Gastroesophageal sphincter (tissue), 3 donors: ENCODE results near the gene KRTAP5-3.

ENCODE experiments used
- POLR2A ChIP-seq, 2 donors: fragments of 450-650 bp; IDR thresholded peaks; one replicate each; pipeline ENCODE4 v1.6.1; 2017; ENCODE audit warnings: antibody characterized with exemption in 2 of 2, mild to moderate bottlenecking in 2 of 2, moderate library complexity in 1 of 2
- TF ChIP-seq, protein P1 (sequence below), 4 experiments: fragments of 200-600 bp in 2 of 4; fragments of 450-650 bp in 2 of 4; sonication (generic) in 1 of 4; IDR thresholded peaks; one replicate each; pipeline ENCODE4 v1.5.1; 2017 to 2019; ENCODE audit warnings: antibody characterized with exemption in 4 of 4, mild to moderate bottlenecking in 2 of 4, moderate library complexity in 2 of 4

DNA sequence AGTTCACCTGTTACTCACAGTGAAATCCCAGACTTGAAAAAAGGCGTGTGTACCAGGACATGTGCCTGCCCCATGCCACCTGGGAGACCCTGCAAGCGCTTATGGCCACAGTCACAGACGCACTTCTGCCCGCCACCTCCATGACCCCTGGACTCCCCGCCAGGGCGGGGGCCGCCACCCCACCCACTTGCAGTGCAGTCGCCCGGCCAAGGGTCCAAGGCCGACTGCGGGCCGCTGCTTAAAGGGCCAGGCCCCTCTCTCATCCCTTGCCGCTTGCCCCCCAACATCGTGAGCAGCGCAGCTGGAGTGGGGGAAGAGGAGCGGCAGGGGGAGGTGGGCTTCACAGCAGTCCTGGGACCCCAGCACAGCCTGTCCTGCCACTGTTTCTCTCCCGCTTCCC lies 47.0 kb downstream of the KRTAP5-3 start:
- TF ChIP-seq, protein P1, sequence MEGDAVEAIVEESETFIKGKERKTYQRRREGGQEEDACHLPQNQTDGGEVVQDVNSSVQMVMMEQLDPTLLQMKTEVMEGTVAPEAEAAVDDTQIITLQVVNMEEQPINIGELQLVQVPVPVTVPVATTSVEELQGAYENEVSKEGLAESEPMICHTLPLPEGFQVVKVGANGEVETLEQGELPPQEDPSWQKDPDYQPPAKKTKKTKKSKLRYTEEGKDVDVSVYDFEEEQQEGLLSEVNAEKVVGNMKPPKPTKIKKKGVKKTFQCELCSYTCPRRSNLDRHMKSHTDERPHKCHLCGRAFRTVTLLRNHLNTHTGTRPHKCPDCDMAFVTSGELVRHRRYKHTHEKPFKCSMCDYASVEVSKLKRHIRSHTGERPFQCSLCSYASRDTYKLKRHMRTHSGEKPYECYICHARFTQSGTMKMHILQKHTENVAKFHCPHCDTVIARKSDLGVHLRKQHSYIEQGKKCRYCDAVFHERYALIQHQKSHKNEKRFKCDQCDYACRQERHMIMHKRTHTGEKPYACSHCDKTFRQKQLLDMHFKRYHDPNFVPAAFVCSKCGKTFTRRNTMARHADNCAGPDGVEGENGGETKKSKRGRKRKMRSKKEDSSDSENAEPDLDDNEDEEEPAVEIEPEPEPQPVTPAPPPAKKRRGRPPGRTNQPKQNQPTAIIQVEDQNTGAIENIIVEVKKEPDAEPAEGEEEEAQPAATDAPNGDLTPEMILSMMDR (IDR thresholded peaks at IDR 0.05) = no peak
- no peak for TF ChIP-seq POLR2A (IDR thresholded peaks at IDR 0.05)
